Trophoblast cell (in vitro differentiated cells and primary cell): Measurements from ENCODE around the gene UBR7.
"Not testable (repeated sequence)": the region's sequence is repeated elsewhere in the genome, so short reads cannot be mapped to it uniquely, and the experiment has no call there.

Experiments
- DNase-seq, 2 donors: peaks; one replicate each; pipeline ENCODE4 v3.0.0-alpha.2; 2016
- H2AFZ ChIP-seq: 2 replicates; pipeline ENCODE4 v1.6.1; 2013; ENCODE audit warnings: low read length, moderate library complexity, mild to moderate bottlenecking; ENCODE audit not compliant: insufficient read depth, poor library complexity
- H2AK5ac ChIP-seq: 2 replicates; pipeline ENCODE4 v1.6.1; 2013; ENCODE audit warnings: mild to moderate bottlenecking, low read length
- H2BK120ac ChIP-seq: 2 replicates; pipeline ENCODE4 v1.6.1; 2013; ENCODE audit warnings: low read length, mild to moderate bottlenecking, moderate library complexity; ENCODE audit not compliant: insufficient read depth, poor library complexity
- H2BK12ac ChIP-seq: 2 replicates; pipeline ENCODE4 v1.6.1; 2013; ENCODE audit warnings: mild to moderate bottlenecking, low read length, moderate library complexity
- H2BK5ac ChIP-seq: 2 replicates; pipeline ENCODE4 v1.6.1; 2013; ENCODE audit warnings: low read length, low read depth, moderate library complexity, mild to moderate bottlenecking; ENCODE audit not compliant: poor library complexity
- H3K14ac ChIP-seq: 2 replicates; pipeline ENCODE4 v1.6.1; 2013; ENCODE audit warnings: mild to moderate bottlenecking, low read length
- H3K18ac ChIP-seq: 2 replicates; pipeline ENCODE4 v1.6.1; 2013; ENCODE audit warnings: mild to moderate bottlenecking, low read length
- H3K23ac ChIP-seq: 2 replicates; pipeline ENCODE4 v1.6.1; 2013; ENCODE audit warnings: low read length
- H3K27ac ChIP-seq: 2 replicates; pipeline ENCODE4 v1.5.1; 2013; ENCODE audit warnings: low read depth, mild to moderate bottlenecking, inconsistent platforms, low read length, moderate library complexity
- H3K27me3 ChIP-seq: 2 replicates; pipeline ENCODE4 v1.6.1; 2013; ENCODE audit warnings: inconsistent platforms, mild to moderate bottlenecking, low read length, moderate library complexity; ENCODE audit not compliant: insufficient read depth
- H3K36me3 ChIP-seq, 2 experiments: 1 replicate in 1 of 2; 2 replicates in 1 of 2; pipeline ENCODE4 v1.6.1; 2013; ENCODE audit warnings: low read length in 2 of 2, mild to moderate bottlenecking in 2 of 2, moderate library complexity in 1 of 2; ENCODE audit not compliant: insufficient read depth in 2 of 2, control insufficient read depth in 1 of 2
- H3K4ac ChIP-seq: 2 replicates; pipeline ENCODE4 v1.6.1; 2013; ENCODE audit warnings: low read depth, mild to moderate bottlenecking, low read length, moderate library complexity
- H3K4me1 ChIP-seq, 2 experiments: 1 replicate in 1 of 2; 2 replicates in 1 of 2; pipeline ENCODE4 v1.6.1; 2013; ENCODE audit warnings: low read length in 2 of 2, mild to moderate bottlenecking in 2 of 2, moderate library complexity in 1 of 2; ENCODE audit not compliant: insufficient read depth in 2 of 2, control insufficient read depth in 1 of 2
- H3K4me2 ChIP-seq: 2 replicates; pipeline ENCODE4 v1.6.1; 2013; ENCODE audit warnings: inconsistent platforms, mild to moderate bottlenecking, low read length, moderate library complexity
- H3K4me3 ChIP-seq: 2 replicates; pipeline ENCODE4 v1.5.1; 2013; ENCODE audit warnings: mild to moderate bottlenecking, low read depth, low read length, inconsistent platforms
- H3K79me1 ChIP-seq: one replicate; pipeline ENCODE4 v1.6.1; 2013; ENCODE audit warnings: low read length
- H3K79me2 ChIP-seq: 2 replicates; pipeline ENCODE4 v1.6.1; 2013; ENCODE audit warnings: low read length, mild to moderate bottlenecking; ENCODE audit not compliant: control insufficient read depth, insufficient read depth, poor library complexity
- H3K9ac ChIP-seq: 2 replicates; pipeline ENCODE4 v1.6.1; 2013; ENCODE audit warnings: mild to moderate bottlenecking, low read length
- H3K9me3 ChIP-seq: 2 replicates; pipeline ENCODE4 v1.6.1; 2013; ENCODE audit warnings: low read depth, mild to moderate bottlenecking, control low read depth, inconsistent platforms, low read length; ENCODE audit not compliant: insufficient read depth
- H4K12ac ChIP-seq: 2 replicates; pipeline ENCODE4 v1.6.1; 2013; ENCODE audit warnings: low read depth, mild to moderate bottlenecking, low read length, moderate library complexity
- H4K8ac ChIP-seq: 2 replicates; pipeline ENCODE4 v1.6.1; 2013; ENCODE audit warnings: low read depth, mild to moderate bottlenecking, low read length, moderate library complexity
- H4K91ac ChIP-seq: one replicate; pipeline ENCODE4 v1.6.1; 2013; ENCODE audit warnings: low read depth, mild to moderate bottlenecking, low read length, moderate library complexity
- WGBS: extraction: QIAGEN DNeasy Blood & Tissue Kit; methylation state at CpG from one replicate; pipeline ENCODE4 v1.1.7; 2013; ENCODE audit warnings: missing lambda C conversion rate; ENCODE audit not compliant: insufficient read length, insufficient coverage; ENCODE audit errors: extremely low coverage; 5-methylcytosine and 5-hydroxymethylcytosine counted together

The UBR7 gene

DNA sequence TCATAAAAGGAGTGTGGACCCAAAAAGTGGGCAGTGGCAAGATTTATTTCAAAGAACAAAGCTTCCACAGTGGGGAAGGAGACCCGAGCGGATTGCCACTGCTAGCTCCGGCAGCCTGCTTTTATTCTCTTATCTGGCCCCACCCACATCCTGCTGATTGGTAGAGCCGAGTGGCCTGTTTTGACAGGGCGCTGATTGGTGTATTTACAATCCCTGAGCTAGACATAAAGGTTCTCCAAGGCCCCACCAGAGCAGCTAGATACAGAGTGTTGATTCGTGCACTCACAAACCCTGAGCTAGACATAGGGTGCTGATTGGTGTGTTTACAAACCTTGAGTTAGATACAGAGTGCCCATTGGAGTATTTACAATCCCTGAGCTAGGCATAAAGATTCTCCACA, 37.4 kb upstream of the UBR7 start:
- not testable (repeated sequence) for H3K23ac ChIP-seq, H3K36me3 ChIP-seq, H2AFZ ChIP-seq, H4K8ac ChIP-seq, H3K4me2 ChIP-seq, H3K27ac ChIP-seq, H3K18ac ChIP-seq, H3K79me1 ChIP-seq, H3K9ac ChIP-seq, H3K79me2 ChIP-seq, H3K4me3 ChIP-seq, H2BK120ac ChIP-seq, H3K4ac ChIP-seq, H2BK12ac ChIP-seq, H4K12ac ChIP-seq, H4K91ac ChIP-seq, DNase-seq, H3K9me3 ChIP-seq, H2BK5ac ChIP-seq, H2AK5ac ChIP-seq, H3K14ac ChIP-seq, H3K4me1 ChIP-seq, H3K27me3 ChIP-seq
- no CpG with 5 or more reads among the region's 6 CpGs for WGBS

DNA sequence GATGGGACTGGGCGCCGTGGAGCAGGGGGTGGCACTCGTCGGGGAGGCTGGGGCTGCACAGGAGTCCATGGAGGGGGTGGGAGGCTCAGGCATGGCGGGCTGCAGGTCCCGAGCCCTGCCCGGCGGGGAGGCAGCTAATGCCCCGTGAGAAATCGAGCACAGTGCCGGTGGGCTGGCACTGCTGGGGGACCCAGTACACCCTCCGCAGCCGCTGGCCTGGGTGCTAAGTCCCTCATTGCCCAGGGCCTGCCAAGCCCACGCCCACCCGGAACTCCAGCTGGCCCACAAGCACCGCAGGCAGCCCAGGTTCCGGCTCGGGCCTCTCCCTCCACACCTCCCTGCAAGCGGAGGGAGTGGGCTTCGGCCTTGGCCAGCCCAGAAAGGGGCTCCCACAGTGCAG, 36.9 kb upstream of the UBR7 start:
- not testable (repeated sequence) for H3K18ac ChIP-seq, H2AFZ ChIP-seq, H3K4me2 ChIP-seq, H3K36me3 ChIP-seq, H3K79me2 ChIP-seq, H4K91ac ChIP-seq, H2BK120ac ChIP-seq, H3K9me3 ChIP-seq, H2BK12ac ChIP-seq, H3K14ac ChIP-seq, H2AK5ac ChIP-seq, H3K23ac ChIP-seq, DNase-seq, H3K4me3 ChIP-seq, H4K8ac ChIP-seq, H3K9ac ChIP-seq, H2BK5ac ChIP-seq, H3K27ac ChIP-seq, H3K4ac ChIP-seq, H3K79me1 ChIP-seq, H3K4me1 ChIP-seq, H4K12ac ChIP-seq, H3K27me3 ChIP-seq
- no CpG with 5 or more reads among the region's 20 CpGs for WGBS

DNA sequence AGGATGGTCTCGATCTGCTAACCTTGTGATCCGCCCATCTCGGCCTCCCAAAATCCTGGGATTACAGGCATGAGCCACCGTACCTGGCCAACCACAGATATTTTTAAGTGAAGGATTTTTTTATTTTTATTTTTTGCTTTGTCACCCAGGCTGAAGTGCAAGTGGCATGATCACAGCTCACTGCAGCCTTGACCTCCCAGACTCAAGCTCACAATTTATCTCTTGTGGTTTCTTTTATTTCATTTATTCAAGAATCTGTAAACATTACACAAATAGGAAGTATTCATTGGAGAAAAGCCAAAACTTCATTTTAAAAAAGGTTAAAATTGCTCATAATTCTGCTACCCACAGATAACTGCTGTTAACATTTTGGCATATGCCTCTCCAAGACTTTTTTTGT, 35.7 kb upstream of the UBR7 start:
- H3K4ac ChIP-seq: no peak overlapping the region
- H4K91ac ChIP-seq: no peak overlapping the region
- no peak overlapping the region for H3K4me2 ChIP-seq
- no peaks in the 10 kb centered on the region for H3K4me1 ChIP-seq
- no peak overlapping the region for H2BK12ac ChIP-seq
- H3K18ac ChIP-seq: no peak overlapping the region
- H3K79me1 ChIP-seq: no peaks in the 10 kb centered on the region
- no peak overlapping the region for H3K9ac ChIP-seq
- H3K27me3 ChIP-seq: no peaks in the 10 kb centered on the region
- H2BK5ac ChIP-seq: no peak overlapping the region
- H4K12ac ChIP-seq: no peak overlapping the region
- H4K8ac ChIP-seq: no peak overlapping the region
- no peaks in the 10 kb centered on the region for H3K79me2 ChIP-seq
- no peaks in the 10 kb centered on the region for H3K36me3 ChIP-seq
- H3K14ac ChIP-seq: no peak overlapping the region
- DNase-seq: no peak
- no peak overlapping the region for H3K23ac ChIP-seq
- no peaks in the 10 kb centered on the region for H3K9me3 ChIP-seq
- H3K27ac ChIP-seq: no peak overlapping the region
- no CpG with 5 or more reads among the region's 4 CpGs for WGBS
- no peak overlapping the region for H2BK120ac ChIP-seq
- no peak overlapping the region for H3K4me3 ChIP-seq
- H2AFZ ChIP-seq: no peak overlapping the region
- H2AK5ac ChIP-seq: no peak overlapping the region

DNA sequence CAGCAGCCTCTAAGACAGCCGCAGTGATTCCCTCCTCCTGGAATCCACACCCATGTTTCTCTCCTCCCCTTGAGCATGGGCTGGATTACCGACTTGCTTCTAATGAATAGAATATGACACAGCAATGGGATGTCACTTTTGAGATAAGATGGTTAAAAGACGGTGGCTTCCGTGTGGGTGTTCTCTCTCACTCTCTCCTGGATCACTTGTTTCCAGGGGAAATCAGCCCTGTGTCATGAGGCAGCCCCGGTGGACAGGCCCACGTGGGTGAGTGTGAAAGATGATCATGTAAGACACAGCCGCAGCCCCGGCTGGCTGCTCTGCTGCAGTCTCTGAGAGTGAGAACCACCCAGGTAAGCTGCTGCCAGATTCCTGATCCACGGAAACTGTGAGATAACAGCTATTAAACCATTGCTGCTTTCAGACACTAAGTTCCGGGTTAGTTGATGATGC, 33.1 kb upstream of the UBR7 start:
- Histone ChIP-seq H3K4ac (no peak overlapping the region), H3K79me2 (no peaks in the 10 kb centered on the region), H3K27me3 (no peaks in the 10 kb centered on the region), H3K79me1 (no peaks in the 10 kb centered on the region), H4K12ac (no peak overlapping the region), H4K91ac (no peak overlapping the region), H3K4me1 (no peaks in the 10 kb centered on the region), H3K4me3 (no peak overlapping the region), H4K8ac (no peak overlapping the region), H2BK120ac (no peak overlapping the region), H3K9me3 (no peaks in the 10 kb centered on the region), H2BK5ac (no peak overlapping the region), H3K18ac (no peak overlapping the region), H2BK12ac (no peak overlapping the region), H3K27ac (no peak overlapping the region), H3K9ac (no peak overlapping the region), H3K36me3 (no peaks in the 10 kb centered on the region), H3K23ac (no peak overlapping the region), H2AFZ (no peak overlapping the region), H3K4me2 (no peak overlapping the region), H2AK5ac (no peak overlapping the region), H3K14ac (no peak overlapping the region)
- no CpG with 5 or more reads among the region's 10 CpGs for WGBS
- DNase-seq: no peak
